HUES48 (cell line): ENCODE data around the gene AMT.
A peak's percentile ranks its signal among the peaks of the same experiment; 100 is the strongest.
"Not testable (repeated sequence)": the region's sequence is repeated elsewhere in the genome, so short reads cannot be mapped to it uniquely, and the experiment has no call there.

Experiments used
- H3K27ac ChIP-seq: one replicate; pipeline ENCODE4 v1.7.0; 2013; ENCODE audit warnings: low read depth, low read length, inconsistent platforms
- H3K27me3 ChIP-seq: 2 replicates; pipeline ENCODE4 v1.6.1; 2013; ENCODE audit warnings: mild to moderate bottlenecking, low read length; ENCODE audit not compliant: control insufficient read depth, insufficient read depth
- H3K36me3 ChIP-seq: 2 replicates; pipeline ENCODE4 v1.6.1; 2013; ENCODE audit warnings: low read length; ENCODE audit not compliant: control insufficient read depth, insufficient read depth
- H3K4me1 ChIP-seq: 2 replicates; pipeline ENCODE4 v1.6.1; 2013; ENCODE audit warnings: mild to moderate bottlenecking, low read length; ENCODE audit not compliant: control insufficient read depth, insufficient read depth
- H3K4me3 ChIP-seq: 2 replicates; pipeline ENCODE4 v1.5.1; 2013; ENCODE audit warnings: mild to moderate bottlenecking, low read depth, low read length
- H3K9ac ChIP-seq: 2 replicates; pipeline ENCODE4 v1.6.1; 2013; ENCODE audit warnings: mild to moderate bottlenecking, low read depth, low read length, moderate library complexity
- H3K9me3 ChIP-seq: 2 replicates; pipeline ENCODE4 v1.6.1; 2013; ENCODE audit warnings: low read length; ENCODE audit not compliant: control insufficient read depth, insufficient read depth

Gene AMT

GRCh38 chr3:49410066-49410845 is 12.0 kb downstream of the AMT start:
- H3K36me3 ChIP-seq = peaks cover 8% of the 10 kb centered on the region; the same call in 1 of the 2 replicates
- H3K9me3 ChIP-seq = no peaks in the 10 kb centered on the region
- H3K27ac ChIP-seq = peak overlapping the region; percentile 7

GRCh38 chr3:49406571-49407565 is 15.4 kb downstream of the AMT start:
- Histone ChIP-seq H3K36me3 (peaks cover 8% of the 10 kb centered on the region; the same call in 1 of the 2 replicates), H3K9me3 (no peaks in the 10 kb centered on the region), H3K4me1 (peaks cover 11% of the 10 kb centered on the region; the same call in 1 of the 2 replicates), H3K27me3 (no peaks in the 10 kb centered on the region), H3K4me3 (no peak overlapping the region), H3K9ac (no peak overlapping the region), H3K27ac (no peak overlapping the region)

More at GRCh38 chr3:49410066-49410845, 12.0 kb downstream of the AMT start:
- peak overlapping the region; percentile 82 for H3K4me3 ChIP-seq
- H3K9ac ChIP-seq = peak overlapping the region; percentile 95; the same call in 1 of the 2 replicates
- peaks cover 11% of the 10 kb centered on the region; the same call in 1 of the 2 replicates for H3K4me1 ChIP-seq
- no peaks in the 10 kb centered on the region for H3K27me3 ChIP-seq

GRCh38 chr3:49405570-49405969 is 16.7 kb downstream of the AMT start:
- H3K27ac ChIP-seq, H3K9me3 ChIP-seq, H3K4me3 ChIP-seq, H3K9ac ChIP-seq, H3K27me3 ChIP-seq: not testable (repeated sequence)
- H3K4me1 ChIP-seq = peaks cover 11% of the 10 kb centered on the region; the same call in 1 of the 2 replicates
- peaks cover 13% of the 10 kb centered on the region; the same call in 1 of the 2 replicates for H3K36me3 ChIP-seq

- Histone ChIP-seq H3K4me3 (no peak overlapping the region), H3K36me3 (peaks cover 13% of the 10 kb centered on the region; the same call in 1 of the 2 replicates), H3K4me1 (no peaks in the 10 kb centered on the region), H3K9ac (no peak overlapping the region), H3K9me3 (no peaks in the 10 kb centered on the region), H3K27me3 (no peaks in the 10 kb centered on the region), H3K27ac (no peak overlapping the region)
Observed at GRCh38 chr3:49403891-49404290, 18.4 kb downstream of the AMT start.

GRCh38 chr3:49401766-49402165 is 20.5 kb downstream of the AMT start:
- no peaks in the 10 kb centered on the region for H3K9me3 ChIP-seq
- H3K36me3 ChIP-seq = peaks cover 15% of the 10 kb centered on the region; the same call in 1 of the 2 replicates
- no peaks in the 10 kb centered on the region; the same call in 1 of the 2 replicates for H3K4me1 ChIP-seq
- no peaks in the 10 kb centered on the region for H3K27me3 ChIP-seq
- no peak overlapping the region for H3K9ac ChIP-seq
- no peak overlapping the region for H3K27ac ChIP-seq
- H3K4me3 ChIP-seq = no peak overlapping the region

GRCh38 chr3:49399461-49399860 is 22.8 kb downstream of the AMT start:
- no peaks in the 10 kb centered on the region; the same call in 1 of the 2 replicates for H3K4me1 ChIP-seq
- no peak overlapping the region for H3K27ac ChIP-seq
- H3K9me3 ChIP-seq = no peaks in the 10 kb centered on the region
- H3K9ac ChIP-seq = no peak overlapping the region
- no peaks in the 10 kb centered on the region for H3K27me3 ChIP-seq
- no peak overlapping the region for H3K4me3 ChIP-seq
- H3K36me3 ChIP-seq = peaks cover 25% of the 10 kb centered on the region

- Histone ChIP-seq H3K9me3 (no peaks in the 10 kb centered on the region), H3K4me3 (no peak overlapping the region), H3K9ac (no peak overlapping the region), H3K4me1 (no peaks in the 10 kb centered on the region; the same call in 1 of the 2 replicates), H3K27me3 (no peaks in the 10 kb centered on the region), H3K36me3 (peaks cover 20% of the 10 kb centered on the region), H3K27ac (no peak overlapping the region)
Observed at GRCh38 chr3:49397470-49397869, 24.8 kb downstream of the AMT start.

- not testable (repeated sequence) for H3K9ac ChIP-seq, H3K27ac ChIP-seq, H3K27me3 ChIP-seq, H3K9me3 ChIP-seq, H3K36me3 ChIP-seq, H3K4me1 ChIP-seq, H3K4me3 ChIP-seq
Observed at GRCh38 chr3:49391310-49391709, 31.0 kb downstream of the AMT start.

- no peak overlapping the region for H3K4me3 ChIP-seq
- no peak overlapping the region for H3K27ac ChIP-seq
- H3K36me3 ChIP-seq = peaks cover 3% of the 10 kb centered on the region; the same call in 1 of the 2 replicates
- H3K9ac ChIP-seq = no peak overlapping the region
- no peaks in the 10 kb centered on the region for H3K4me1 ChIP-seq
- no peaks in the 10 kb centered on the region for H3K27me3 ChIP-seq
- H3K9me3 ChIP-seq = no peaks in the 10 kb centered on the region
Observed at GRCh38 chr3:49389297-49389696, 33.0 kb downstream of the AMT start.

- Histone ChIP-seq H3K4me3 (no peak overlapping the region), H3K27me3 (no peaks in the 10 kb centered on the region), H3K9ac (no peak overlapping the region), H3K9me3 (no peaks in the 10 kb centered on the region), H3K27ac (no peak overlapping the region), H3K4me1 (no peaks in the 10 kb centered on the region), H3K36me3 (peaks cover 3% of the 10 kb centered on the region; the same call in 1 of the 2 replicates)
Observed at GRCh38 chr3:49388289-49388820, 33.9 kb downstream of the AMT start.
